RWPE2 (cell line): ENCODE data around the gene CLDN9.
A peak's percentile ranks its signal among the peaks of the same experiment; 100 is the strongest.

Experiments used
- ATAC-seq: fragments of 200-7000 bp; cut with Tn5 transposase; 3 replicates; pipeline ENCODE4 v1.9.1; 2021; ENCODE audit warnings: low read depth
- DNase-seq: peaks from one replicate; pipeline ENCODE4 v3.0.0-alpha.2; 2020; ENCODE audit warnings: low spot score
- H3K27ac ChIP-seq: fragments of 450-650 bp; 2 replicates; pipeline ENCODE4 v1.5.1; 2017; ENCODE audit warnings: mild to moderate bottlenecking; ENCODE audit not compliant: poor library complexity, severe bottlenecking
- H3K27me3 ChIP-seq: fragments of 250-450 bp; sonication (Bioruptor Pico); 2 replicates; pipeline ENCODE4 v1.5.1; 2021; ENCODE audit warnings: mild to moderate bottlenecking, moderate library complexity; ENCODE audit not compliant: insufficient read depth, poor library complexity, severe bottlenecking
- H3K36me3 ChIP-seq: fragments of 250-450 bp; sonication (Bioruptor Pico); 2 replicates; pipeline ENCODE4 v1.5.1; 2020; ENCODE audit warnings: low read depth, mild to moderate bottlenecking, moderate library complexity
- H3K4me1 ChIP-seq: fragments of 250-450 bp; sonication (Bioruptor Pico); 2 replicates; pipeline ENCODE4 v1.5.1; 2021; ENCODE audit warnings: mild to moderate bottlenecking, moderate library complexity; ENCODE audit not compliant: insufficient read depth, poor library complexity, severe bottlenecking
- H3K4me3 ChIP-seq: fragments of 250-450 bp; sonication (Bioruptor Pico); 2 replicates; pipeline ENCODE4 v1.5.1; 2021; ENCODE audit warnings: mild to moderate bottlenecking, moderate library complexity; ENCODE audit not compliant: severe bottlenecking
- H3K9me3 ChIP-seq: fragments of 250-450 bp; sonication (Bioruptor Pico); 2 replicates; pipeline ENCODE4 v1.5.1; 2021; ENCODE audit warnings: mild to moderate bottlenecking, moderate library complexity; ENCODE audit not compliant: severe bottlenecking
- CTCF ChIP-seq: fragments of 450-650 bp; IDR thresholded peaks from one replicate; pipeline ENCODE4 v1.5.1; 2017; ENCODE audit warnings: mild to moderate bottlenecking, moderate library complexity; ENCODE audit not compliant: poor library complexity, severe bottlenecking

The CLDN9 gene

GRCh38 chr16:2966043-2966807, 46.5 kb upstream of the CLDN9 start:
- Histone ChIP-seq H3K4me1 (no peaks in the 10 kb centered on the region), H3K27ac (no peak overlapping the region)

GRCh38 chr16:2966808-2967191, 45.9 kb upstream of the CLDN9 start:
- Histone ChIP-seq H3K4me3 (no peak overlapping the region), H3K36me3 (peaks cover 10% of the 10 kb centered on the region), H3K27ac (no peak overlapping the region), H3K4me1 (no peaks in the 10 kb centered on the region), H3K9me3 (no peaks in the 10 kb centered on the region), H3K27me3 (no peaks in the 10 kb centered on the region)
- ATAC-seq, result no peak
- no peak for DNase-seq
- no peak for TF ChIP-seq CTCF

More at GRCh38 chr16:2966043-2966807, 46.5 kb upstream of the CLDN9 start:
- Histone ChIP-seq H3K9me3 (no peaks in the 10 kb centered on the region), H3K27me3 (no peaks in the 10 kb centered on the region), H3K36me3 (peaks cover 5% of the 10 kb centered on the region), H3K4me3 (no peak overlapping the region)
- ATAC-seq (no peak), DNase-seq (peak; percentile 54)
- no peak for TF ChIP-seq CTCF

- H3K36me3 ChIP-seq, result peaks cover 13% of the 10 kb centered on the region
- DNase-seq, result no peak
- no peak for TF ChIP-seq CTCF
- no peaks in the 10 kb centered on the region for H3K9me3 ChIP-seq
- ATAC-seq, result no peak
- H3K27me3 ChIP-seq, result no peaks in the 10 kb centered on the region
- no peak overlapping the region for H3K27ac ChIP-seq
- H3K4me3 ChIP-seq, result no peak overlapping the region
- no peaks in the 10 kb centered on the region for H3K4me1 ChIP-seq
Observed at GRCh38 chr16:2967211-2967631, 45.5 kb upstream of the CLDN9 start.

- no peak for DNase-seq
- Histone ChIP-seq H3K4me1 (no peaks in the 10 kb centered on the region), H3K36me3 (peaks cover 18% of the 10 kb centered on the region), H3K27me3 (no peaks in the 10 kb centered on the region), H3K9me3 (no peaks in the 10 kb centered on the region), H3K4me3 (no peak overlapping the region), H3K27ac (peak overlapping the region; percentile 78)
- no peak for ATAC-seq
- TF ChIP-seq CTCF, result no peak
Observed at GRCh38 chr16:2967721-2968161, 45.0 kb upstream of the CLDN9 start.

GRCh38 chr16:2968368-2968737, 44.4 kb upstream of the CLDN9 start:
- TF ChIP-seq CTCF, result no peak
- Histone ChIP-seq H3K27me3 (no peaks in the 10 kb centered on the region), H3K36me3 (peaks cover 23% of the 10 kb centered on the region), H3K27ac (peak overlapping the region; percentile 78), H3K4me1 (no peaks in the 10 kb centered on the region), H3K4me3 (peak overlapping the region; percentile 70), H3K9me3 (no peaks in the 10 kb centered on the region)
- DNase-seq (no peak), ATAC-seq (no peak)
